ENCODE data around the gene HNRNPAB.

The HNRNPAB gene

GRCh38 chr5:178232124-178232919 lies 28.0 kb downstream of the HNRNPAB start, which contains the start of gene PHYKPL:
TSS of gene PHYKPL (minus strand) at chr5:178232802. CDS start at chr5:178232550, 252 bp downstream.
- peak; percentile 69 for DNase-seq (ENCODE audit: low read depth, low spot score)
- TF ChIP-seq, protein P1, sequence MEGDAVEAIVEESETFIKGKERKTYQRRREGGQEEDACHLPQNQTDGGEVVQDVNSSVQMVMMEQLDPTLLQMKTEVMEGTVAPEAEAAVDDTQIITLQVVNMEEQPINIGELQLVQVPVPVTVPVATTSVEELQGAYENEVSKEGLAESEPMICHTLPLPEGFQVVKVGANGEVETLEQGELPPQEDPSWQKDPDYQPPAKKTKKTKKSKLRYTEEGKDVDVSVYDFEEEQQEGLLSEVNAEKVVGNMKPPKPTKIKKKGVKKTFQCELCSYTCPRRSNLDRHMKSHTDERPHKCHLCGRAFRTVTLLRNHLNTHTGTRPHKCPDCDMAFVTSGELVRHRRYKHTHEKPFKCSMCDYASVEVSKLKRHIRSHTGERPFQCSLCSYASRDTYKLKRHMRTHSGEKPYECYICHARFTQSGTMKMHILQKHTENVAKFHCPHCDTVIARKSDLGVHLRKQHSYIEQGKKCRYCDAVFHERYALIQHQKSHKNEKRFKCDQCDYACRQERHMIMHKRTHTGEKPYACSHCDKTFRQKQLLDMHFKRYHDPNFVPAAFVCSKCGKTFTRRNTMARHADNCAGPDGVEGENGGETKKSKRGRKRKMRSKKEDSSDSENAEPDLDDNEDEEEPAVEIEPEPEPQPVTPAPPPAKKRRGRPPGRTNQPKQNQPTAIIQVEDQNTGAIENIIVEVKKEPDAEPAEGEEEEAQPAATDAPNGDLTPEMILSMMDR (IDR thresholded peaks at IDR 0.05; ENCODE audit: low read depth, low read length) = peak; percentile 21
- H3K4me3 ChIP-seq (ENCODE audit: low read depth, low read length) = peak within 1 kb of the TSS; percentile 83
- in situ Hi-C loops (cut with HindIII; ENCODE audit: low sequenced_read_pairs) = no loop called here

DNA sequence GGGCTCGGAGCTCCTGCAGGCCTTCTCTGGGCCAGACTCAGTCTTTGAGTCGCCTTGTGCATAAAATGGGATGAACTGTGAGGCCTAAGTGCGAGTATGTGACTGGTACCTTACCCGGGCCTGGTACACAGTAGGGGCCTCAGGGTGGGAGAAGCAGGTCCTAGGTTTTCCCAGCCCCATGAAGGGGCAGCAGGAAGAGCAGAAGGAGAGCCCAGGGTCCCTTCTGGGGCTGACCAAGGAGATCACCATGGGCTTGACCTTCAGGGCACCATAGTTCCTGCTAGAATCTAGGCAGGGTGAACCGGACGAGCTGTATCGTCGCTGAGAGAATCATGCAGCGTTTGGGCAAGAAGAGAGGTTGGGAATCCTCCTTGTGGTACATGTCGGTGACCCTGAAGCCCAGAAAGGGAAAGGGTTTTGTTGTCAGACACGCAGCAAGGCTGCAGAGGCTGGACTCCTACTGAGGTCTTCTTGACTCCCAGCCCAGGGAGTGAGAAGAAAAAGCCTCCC lies 28.6 kb downstream of the HNRNPAB start:
- H3K4me3 ChIP-seq (ENCODE audit: low read depth, low read length) = peak overlapping the region; percentile 83
- no peak for DNase-seq (ENCODE audit: low read depth, low spot score)
- TF ChIP-seq, protein P1 (IDR thresholded peaks at IDR 0.05; ENCODE audit: low read depth, low read length) = no peak
- in situ Hi-C loops (cut with HindIII; ENCODE audit: low sequenced_read_pairs) = no loop called here

- DNase-seq (ENCODE audit: low read depth, low spot score) = no peak
- TF ChIP-seq, protein P1 (IDR thresholded peaks at IDR 0.05; ENCODE audit: low read depth, low read length) = no peak
- in situ Hi-C loops (cut with HindIII; ENCODE audit: low sequenced_read_pairs) = no loop called here
- H3K4me3 ChIP-seq (ENCODE audit: low read depth, low read length) = no peak overlapping the region
These were observed 29.9 kb downstream of the HNRNPAB start for GRCh38 chr5:178234121-178234749.

GRCh38 chr5:178234750-178235587 lies 30.6 kb downstream of the HNRNPAB start:
- TF ChIP-seq, protein P1 (IDR thresholded peaks at IDR 0.05; ENCODE audit: low read depth, low read length) = peak; percentile 87
- no peak overlapping the region for H3K4me3 ChIP-seq (ENCODE audit: low read depth, low read length)
- in situ Hi-C loops (cut with HindIII; ENCODE audit: low sequenced_read_pairs) = no loop called here
- peak; percentile 61 for DNase-seq (ENCODE audit: low read depth, low spot score)

DNA sequence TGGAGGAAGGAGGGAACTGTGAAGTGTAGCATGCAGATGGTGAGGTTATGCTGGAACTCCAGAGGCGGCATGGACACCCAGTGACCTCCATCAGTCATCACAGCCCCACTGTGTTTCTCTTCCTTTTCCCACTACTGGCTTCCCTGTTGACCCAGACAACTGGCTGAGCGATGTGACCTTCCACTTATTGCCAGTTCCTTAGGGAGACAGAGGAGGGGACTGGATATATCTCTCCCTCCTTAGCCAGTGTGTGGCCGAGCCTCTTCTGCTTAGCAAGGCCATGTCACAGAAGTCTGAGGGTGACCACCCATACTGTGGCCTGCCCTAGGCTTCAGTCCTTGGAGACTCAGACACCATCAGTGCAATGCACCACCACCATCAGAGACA lies 31.2 kb downstream of the HNRNPAB start:
- TF ChIP-seq, protein P1 (IDR thresholded peaks at IDR 0.05; ENCODE audit: low read depth, low read length) = no peak
- DNase-seq (ENCODE audit: low read depth, low spot score) = no peak
- in situ Hi-C loops (cut with HindIII; ENCODE audit: low sequenced_read_pairs) = no loop called here
- H3K4me3 ChIP-seq (ENCODE audit: low read depth, low read length) = no peak overlapping the region

GRCh38 chr5:178236126-178236525 lies 31.8 kb downstream of the HNRNPAB start:
- in situ Hi-C loops (cut with HindIII; ENCODE audit: low sequenced_read_pairs) = no loop called here
- TF ChIP-seq, protein P1 (IDR thresholded peaks at IDR 0.05; ENCODE audit: low read depth, low read length) = no peak
- DNase-seq (ENCODE audit: low read depth, low spot score) = no peak
- H3K4me3 ChIP-seq (ENCODE audit: low read depth, low read length) = no peak overlapping the region
